Tibial artery (tissue), 4 donors: ENCODE data around the gene TSPAN18.
A peak's percentile ranks its signal among the peaks of the same experiment; 100 is the strongest.

Experiments used
- DNase-seq, 2 donors: peaks; one replicate each; pipeline ENCODE4 v3.0.0-alpha.2; 2019
- H3K27ac ChIP-seq, 2 donors: fragments of 200-600 bp; sonication (generic) in 1 of 2; 1 replicate in 1 of 2; 2 replicates in 1 of 2; pipeline ENCODE4 v1.5.1; 2018 to 2019; ENCODE audit warnings: mild to moderate bottlenecking in 1 of 2
- H3K27me3 ChIP-seq, 2 donors: fragments of 200-600 bp; sonication (generic) in 1 of 2; one replicate each; pipeline versions ENCODE4 v1.5.1 to v1.6.0; 2016 to 2019
- H3K36me3 ChIP-seq, 3 donors: fragments of 200-600 bp; sonication (generic) in 2 of 3; one replicate each; pipeline ENCODE4 v1.5.1; 2016 to 2019; ENCODE audit warnings: mild to moderate bottlenecking in 2 of 3
- H3K4me1 ChIP-seq, 4 donors: fragments of 200-600 bp; sonication (generic) in 2 of 4; 1 replicate in 3 of 4; 2 replicates in 1 of 4; pipeline ENCODE4 v1.5.1; 2016 to 2019
- H3K4me3 ChIP-seq, 2 donors: fragments of 200-600 bp; sonication (generic) in 1 of 2; 1 replicate in 1 of 2; 2 replicates in 1 of 2; pipeline ENCODE4 v1.5.1; 2018 to 2019; ENCODE audit warnings: mild to moderate bottlenecking in 2 of 2
- H3K9me3 ChIP-seq, 3 donors: fragments of 200-600 bp; sonication (generic) in 1 of 3; one replicate each; pipeline ENCODE4 v1.5.1; 2016 to 2019
- intact Hi-C: fragments of 100-400 bp; cut with DNase I; formaldehyde crosslinking; loops from one replicate; pipeline ENCODE4 v1.15.0; 2023; ENCODE audit warnings: low total_unique reads
- TF ChIP-seq, protein P1 (sequence below), 2 experiments: fragments of 200-600 bp in 1 of 2; fragments of 450-650 bp in 1 of 2; IDR thresholded peaks; one replicate each; pipeline ENCODE4 v1.5.1; 2017 to 2019; ENCODE audit warnings: antibody characterized with exemption in 2 of 2, mild to moderate bottlenecking in 1 of 2, moderate library complexity in 1 of 2

Gene TSPAN18

DNA sequence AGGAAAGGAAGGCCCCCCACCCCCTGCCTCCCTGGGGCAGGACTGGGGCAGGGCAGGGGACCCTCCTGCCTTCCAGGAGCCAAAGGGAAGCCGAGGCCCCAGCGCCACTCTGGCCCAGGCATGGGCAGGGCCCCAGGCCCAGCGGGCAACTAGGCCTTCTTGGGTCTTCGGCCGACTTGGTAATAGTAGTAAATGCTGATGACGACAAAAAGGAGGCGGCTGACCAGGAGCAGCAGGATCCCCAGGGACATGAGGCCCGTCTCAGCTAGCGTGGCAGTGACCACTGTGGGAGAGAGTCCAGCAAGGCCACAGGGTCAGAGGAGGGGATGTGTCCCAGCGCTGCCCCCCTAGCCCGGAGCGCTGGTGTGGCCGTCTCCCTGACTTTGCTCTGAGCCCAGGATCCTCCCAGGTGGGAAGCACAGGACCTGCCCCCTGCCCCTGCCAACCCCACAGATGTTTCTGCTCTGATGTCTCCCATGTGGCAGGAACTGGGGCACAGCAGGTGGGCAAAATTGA, 208.0 kb downstream of the TSPAN18 start:
- TF ChIP-seq, protein P1, sequence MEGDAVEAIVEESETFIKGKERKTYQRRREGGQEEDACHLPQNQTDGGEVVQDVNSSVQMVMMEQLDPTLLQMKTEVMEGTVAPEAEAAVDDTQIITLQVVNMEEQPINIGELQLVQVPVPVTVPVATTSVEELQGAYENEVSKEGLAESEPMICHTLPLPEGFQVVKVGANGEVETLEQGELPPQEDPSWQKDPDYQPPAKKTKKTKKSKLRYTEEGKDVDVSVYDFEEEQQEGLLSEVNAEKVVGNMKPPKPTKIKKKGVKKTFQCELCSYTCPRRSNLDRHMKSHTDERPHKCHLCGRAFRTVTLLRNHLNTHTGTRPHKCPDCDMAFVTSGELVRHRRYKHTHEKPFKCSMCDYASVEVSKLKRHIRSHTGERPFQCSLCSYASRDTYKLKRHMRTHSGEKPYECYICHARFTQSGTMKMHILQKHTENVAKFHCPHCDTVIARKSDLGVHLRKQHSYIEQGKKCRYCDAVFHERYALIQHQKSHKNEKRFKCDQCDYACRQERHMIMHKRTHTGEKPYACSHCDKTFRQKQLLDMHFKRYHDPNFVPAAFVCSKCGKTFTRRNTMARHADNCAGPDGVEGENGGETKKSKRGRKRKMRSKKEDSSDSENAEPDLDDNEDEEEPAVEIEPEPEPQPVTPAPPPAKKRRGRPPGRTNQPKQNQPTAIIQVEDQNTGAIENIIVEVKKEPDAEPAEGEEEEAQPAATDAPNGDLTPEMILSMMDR (IDR thresholded peaks at IDR 0.05), result no peak
- no peak for DNase-seq
- peaks cover 0 to 45% (median 42%) of the 10 kb centered on the region in 3 donors for H3K36me3 ChIP-seq
- intact Hi-C loops, result no loop called here
- H3K27me3 ChIP-seq, result no peaks in the 10 kb centered on the region
- no peak overlapping the region for H3K27ac ChIP-seq
- no peaks in the 10 kb centered on the region for H3K9me3 ChIP-seq
- peaks cover 0 to 6% (median under 1%) of the 10 kb centered on the region in 4 donors for H3K4me1 ChIP-seq
- no peak overlapping the region for H3K4me3 ChIP-seq

DNA sequence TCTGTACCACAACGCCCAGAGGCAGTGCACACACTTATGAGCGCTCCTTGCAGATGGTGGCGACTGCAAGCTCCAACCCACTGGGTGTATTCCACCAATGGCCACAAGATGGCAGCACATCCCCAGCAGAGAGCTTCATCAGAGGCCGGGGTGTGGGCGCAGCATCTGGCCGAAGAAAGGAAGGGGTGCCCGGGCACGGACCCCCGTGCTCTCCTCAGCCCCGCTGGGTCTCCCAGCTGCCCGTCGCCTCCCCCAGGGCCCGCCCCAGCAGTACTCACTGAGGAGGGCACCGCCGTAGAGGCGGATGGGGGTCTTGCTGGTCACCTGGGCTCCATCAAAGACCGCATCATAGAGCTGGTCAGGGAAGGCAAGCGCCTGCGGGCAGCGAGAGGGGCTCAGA, 209.8 kb downstream of the TSPAN18 start:
- TF ChIP-seq, protein P1 (IDR thresholded peaks at IDR 0.05), result peak; percentile 97 to 98
- intact Hi-C loops, result loop anchor here (1.0 kb wide), 1 partner anchor 167 kb away; no protein-coding TSS in a partner anchor
- Histone ChIP-seq H3K9me3 (no peaks in the 10 kb centered on the region), H3K4me1 (peaks cover 0 to 15% (median 5%) of the 10 kb centered on the region in 4 donors), H3K27me3 (no peaks in the 10 kb centered on the region), H3K4me3 (no peak overlapping the region), H3K36me3 (peaks cover 0 to 45% (median 42%) of the 10 kb centered on the region in 3 donors), H3K27ac (no peak overlapping the region)
- DNase-seq, result peak; percentile 82 to 89

DNA sequence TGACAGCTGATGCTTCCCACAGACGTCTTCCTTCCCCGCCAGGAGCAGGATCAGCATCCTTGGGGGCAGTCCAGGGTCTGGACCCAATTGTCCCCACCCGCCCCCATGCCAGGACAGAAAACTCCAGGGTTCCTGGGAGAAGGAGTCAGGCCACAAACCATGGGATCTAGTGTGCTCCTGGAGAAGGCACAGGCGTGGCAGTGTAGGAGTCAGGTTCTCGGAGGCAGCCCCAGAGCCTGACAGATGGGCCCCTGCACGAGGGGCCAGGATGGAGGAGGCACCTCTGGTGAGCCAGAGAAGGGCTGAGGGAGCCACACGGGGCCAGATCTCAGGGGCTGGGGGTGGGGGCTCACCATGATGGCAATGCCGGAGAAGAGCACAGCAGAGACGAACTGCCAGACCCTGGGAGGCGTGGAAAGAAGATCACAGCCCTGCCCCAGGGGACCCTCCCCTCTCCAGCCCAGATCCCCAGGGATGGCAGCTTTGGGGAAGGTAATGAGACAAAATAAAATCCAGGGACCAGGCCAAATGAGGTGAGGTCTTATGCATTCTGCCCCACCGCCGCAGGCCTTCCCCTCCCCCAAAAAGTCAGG, 210.3 kb downstream of the TSPAN18 start:
- peaks cover 0 to 19% (median 9%) of the 10 kb centered on the region in 4 donors for H3K4me1 ChIP-seq
- no peak overlapping the region for H3K27ac ChIP-seq
- intact Hi-C loops, result loop anchor here (1.0 kb wide), 1 partner anchor 166 kb away; no protein-coding TSS in a partner anchor
- no peak overlapping the region for H3K4me3 ChIP-seq
- no peak for DNase-seq
- peaks cover 0 to 45% (median 42%) of the 10 kb centered on the region in 3 donors for H3K36me3 ChIP-seq
- no peaks in the 10 kb centered on the region for H3K27me3 ChIP-seq
- TF ChIP-seq, protein P1 (IDR thresholded peaks at IDR 0.05), result no peak
- no peaks in the 10 kb centered on the region for H3K9me3 ChIP-seq

DNA sequence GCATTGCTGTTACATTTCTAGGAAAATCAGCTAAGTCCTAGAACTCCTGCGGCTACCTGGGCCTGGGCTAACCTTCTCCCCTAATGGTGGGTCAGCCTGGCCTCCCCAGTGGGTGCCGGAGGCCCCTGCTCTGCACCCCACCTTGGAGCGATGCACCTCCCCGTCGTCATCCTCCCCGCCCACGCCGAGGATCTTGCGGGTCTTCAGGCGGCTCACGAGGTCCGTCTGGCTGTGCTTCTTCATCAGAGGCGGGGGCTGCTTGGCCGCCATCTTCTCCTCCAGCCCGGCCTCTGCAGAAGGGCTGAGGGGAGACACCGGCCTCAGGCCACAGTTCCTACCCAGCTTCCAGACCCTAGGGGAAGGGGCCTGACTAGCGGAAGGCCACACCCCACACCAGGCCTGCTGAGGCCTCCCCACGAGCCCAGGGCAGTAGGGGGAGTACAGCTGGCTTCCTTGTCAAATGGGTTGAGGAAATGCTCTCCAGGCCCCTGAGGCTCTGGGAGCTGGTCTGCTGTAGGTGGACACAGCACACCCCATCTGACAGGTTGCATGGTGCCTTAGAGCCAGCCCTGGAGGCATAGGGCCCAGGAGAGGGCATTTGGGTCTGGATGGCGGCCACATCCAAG, 211.4 kb downstream of the TSPAN18 start:
- Histone ChIP-seq H3K27me3 (no peaks in the 10 kb centered on the region), H3K4me3 (no peak overlapping the region), H3K36me3 (peaks cover 0 to 43% (median 40%) of the 10 kb centered on the region in 3 donors), H3K4me1 (peaks cover 0 to 20% (median 11%) of the 10 kb centered on the region in 4 donors), H3K9me3 (no peaks in the 10 kb centered on the region), H3K27ac (no peak overlapping the region)
- TF ChIP-seq, protein P1 (IDR thresholded peaks at IDR 0.05), result no peak
- intact Hi-C loops, result no loop called here
- no peak for DNase-seq

DNA sequence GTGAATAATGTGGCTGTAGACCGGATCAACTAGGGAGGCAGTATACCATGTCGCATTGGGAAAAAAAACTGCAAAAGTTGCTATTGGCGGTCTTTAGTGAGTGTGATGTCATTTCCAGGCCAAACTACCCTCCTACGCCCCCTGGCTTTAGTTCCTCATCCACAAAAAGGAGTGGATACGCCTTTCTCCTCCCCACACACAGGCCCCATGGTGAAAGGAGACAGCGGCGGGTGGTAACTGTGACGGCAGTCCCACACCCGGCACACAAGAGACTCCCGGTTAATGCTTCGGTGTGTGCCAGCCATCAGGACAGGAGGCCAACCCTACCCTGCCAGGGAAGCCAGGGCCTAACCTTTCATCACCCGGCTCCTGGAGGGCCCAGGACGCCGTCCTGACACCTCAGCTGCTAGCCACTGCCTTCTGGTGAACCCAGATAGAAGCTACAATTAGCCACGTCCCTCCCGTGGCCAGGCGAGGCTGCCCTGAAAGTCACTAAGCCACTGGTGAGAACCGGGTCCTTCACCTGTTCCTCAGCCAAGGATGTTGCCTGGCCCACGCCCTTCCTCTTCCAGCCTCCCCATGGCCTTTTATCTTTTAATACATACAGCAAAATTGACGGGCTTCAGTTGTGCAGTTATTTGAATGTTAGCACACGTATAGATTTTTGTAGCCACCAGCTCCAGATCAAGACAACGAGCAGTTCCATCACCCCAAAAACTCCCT, 213.1 kb downstream of the TSPAN18 start:
- no peak overlapping the region for H3K27ac ChIP-seq
- no peaks in the 10 kb centered on the region for H3K27me3 ChIP-seq
- peaks cover 0 to 28% (median 24%) of the 10 kb centered on the region in 3 donors for H3K36me3 ChIP-seq
- H3K4me3 ChIP-seq, result no peak overlapping the region
- TF ChIP-seq, protein P1 (IDR thresholded peaks at IDR 0.05), result no peak
- DNase-seq, result peak in 1 of 2 donors; percentile 41
- H3K4me1 ChIP-seq, result peaks cover 0 to 26% (median 11%) of the 10 kb centered on the region in 4 donors
- no peaks in the 10 kb centered on the region for H3K9me3 ChIP-seq
- intact Hi-C loops, result loop anchor here (10.0 kb wide), 1 partner anchor 395 kb away; no protein-coding TSS in a partner anchor
